GM18519 (cell line): Measurements from ENCODE around the gene SUMF1.

Experiments used
- ATAC-seq: cut with Tn5 transposase; IDR thresholded peaks from one replicate; pipeline ENCODE4 v1.9.1; 2021; ENCODE audit warnings: mild to moderate bottlenecking, moderate library complexity; ENCODE audit not compliant: unreplicated experiment, low FRiP score

The SUMF1 gene

DNA sequence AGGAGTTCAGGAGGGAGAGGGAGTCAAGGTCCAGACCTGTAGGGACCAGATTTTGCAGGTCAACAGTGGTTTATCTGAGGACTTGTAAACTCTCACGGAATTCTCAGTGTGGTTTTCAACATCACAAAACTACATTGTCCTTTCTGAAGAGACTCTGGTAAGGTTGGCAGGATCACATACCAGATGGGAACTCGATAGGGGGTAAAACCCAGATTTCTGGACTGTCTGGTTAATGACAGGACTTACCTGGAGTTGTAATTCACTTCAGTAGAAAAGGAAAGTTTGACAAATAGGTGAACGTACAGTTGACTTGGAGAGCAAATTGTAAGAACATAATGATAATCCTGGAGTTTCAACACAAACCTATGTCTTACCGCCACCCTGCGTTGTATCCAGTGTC lies 31.4 kb upstream of the SUMF1 start:
- ATAC-seq: no peak

DNA sequence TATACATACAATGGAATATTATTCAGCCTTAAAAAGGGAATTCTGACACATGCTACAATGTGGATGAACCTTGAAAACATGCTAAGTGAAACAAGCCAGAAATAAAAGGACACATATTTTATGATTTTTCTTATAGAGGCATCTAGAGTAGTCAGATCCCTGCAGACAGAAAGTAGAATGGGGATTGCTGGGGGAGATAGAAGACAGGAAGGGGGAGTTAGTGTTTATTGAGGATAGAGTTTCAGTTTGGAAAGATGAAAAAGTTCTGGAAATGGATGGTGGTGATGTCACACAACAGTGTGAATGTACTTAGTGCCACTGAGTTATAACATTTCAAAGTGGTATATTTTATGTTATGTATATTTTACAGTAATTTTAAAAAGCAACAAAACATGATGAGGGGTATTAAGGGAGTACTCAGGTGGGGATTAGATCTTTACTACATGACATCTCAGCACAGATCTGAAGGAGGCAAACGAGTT lies 30.8 kb upstream of the SUMF1 start:
- no peak for ATAC-seq

DNA sequence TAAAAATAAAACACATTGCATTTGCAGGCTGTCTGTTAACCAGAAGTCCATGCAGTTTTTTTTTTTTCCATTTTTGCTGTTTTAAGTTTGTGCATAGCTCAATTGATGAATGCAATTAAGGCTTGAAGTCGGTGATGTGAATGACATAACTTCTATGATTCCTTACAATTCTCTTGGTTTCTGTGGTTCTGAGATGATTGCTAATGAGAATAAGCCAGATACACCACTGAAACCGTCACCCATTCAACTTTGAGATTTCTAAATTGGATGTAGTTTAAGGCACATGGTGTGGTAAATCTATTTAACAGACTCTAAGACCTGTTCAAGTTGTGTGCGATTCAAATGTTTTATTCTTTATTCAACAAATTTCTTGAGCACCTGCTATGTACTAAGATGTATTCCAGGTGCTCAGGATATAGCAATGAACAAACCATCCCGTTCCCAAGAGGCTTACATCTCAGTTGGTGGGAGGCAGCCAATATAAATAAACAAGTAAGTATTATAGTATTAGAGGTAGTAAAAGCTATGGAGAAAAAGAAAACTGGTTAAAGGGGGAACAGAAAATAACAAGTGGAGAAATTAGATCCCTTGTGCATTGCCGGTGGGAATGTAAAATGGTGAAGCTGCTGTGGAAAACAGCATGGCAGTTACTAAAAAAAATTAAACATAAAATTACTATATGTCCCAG lies 30.1 kb upstream of the SUMF1 start:
- ATAC-seq: no peak

DNA sequence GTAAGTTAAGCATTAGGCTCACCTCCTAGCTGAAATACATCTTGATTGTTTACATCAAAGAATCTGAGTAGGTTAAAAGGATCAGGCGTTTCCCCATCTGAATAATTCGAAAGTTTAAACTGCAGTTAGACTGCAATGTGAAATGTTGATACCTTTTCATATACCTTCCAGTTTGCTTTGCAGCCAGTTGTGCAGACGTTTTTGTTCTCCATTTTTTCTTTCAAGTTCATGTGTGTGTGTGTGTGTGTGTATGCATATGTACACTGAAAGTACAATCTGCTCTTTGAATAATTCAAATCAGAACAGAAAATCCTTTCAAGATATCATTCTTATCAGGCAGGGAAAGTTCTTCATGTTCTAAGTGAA lies 29.0 kb upstream of the SUMF1 start:
- ATAC-seq: no peak

DNA sequence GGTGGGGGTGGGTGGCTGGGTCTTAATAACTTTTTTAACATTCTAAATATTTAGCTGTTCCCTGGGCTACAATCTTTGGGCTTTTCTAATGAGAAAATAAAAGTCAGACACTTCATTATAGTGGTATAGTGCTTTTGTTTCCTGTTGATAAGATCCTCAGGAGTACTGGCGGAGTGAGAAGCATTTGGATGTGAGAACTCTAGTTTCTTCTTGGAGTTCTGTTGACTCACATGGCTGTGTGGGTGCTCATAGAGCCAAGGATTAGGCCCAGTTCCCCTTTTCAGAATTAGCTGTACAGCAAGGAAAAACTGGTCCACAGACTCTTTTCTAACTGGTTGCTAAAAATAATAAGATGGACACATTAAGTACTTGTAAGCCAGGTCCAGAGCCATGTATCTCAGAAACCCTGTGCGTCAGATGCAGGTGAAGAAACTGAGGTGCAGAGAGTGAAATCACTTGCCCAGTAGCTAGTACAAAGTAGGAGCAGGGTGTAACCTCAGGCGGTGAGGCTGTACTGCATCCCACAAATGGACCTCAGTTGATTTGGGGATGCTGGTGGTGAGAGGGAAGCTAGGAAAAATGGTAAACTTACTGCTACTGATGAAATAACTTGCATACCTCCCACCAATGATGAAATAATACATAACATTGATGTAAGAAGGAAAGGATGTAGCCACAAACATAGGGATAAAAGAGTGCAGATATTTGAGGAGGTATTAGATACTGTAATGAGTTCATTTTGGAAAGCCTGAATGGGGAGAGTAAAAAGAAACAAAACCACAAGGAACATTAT lies 28.4 kb upstream of the SUMF1 start:
- ATAC-seq: no peak

DNA sequence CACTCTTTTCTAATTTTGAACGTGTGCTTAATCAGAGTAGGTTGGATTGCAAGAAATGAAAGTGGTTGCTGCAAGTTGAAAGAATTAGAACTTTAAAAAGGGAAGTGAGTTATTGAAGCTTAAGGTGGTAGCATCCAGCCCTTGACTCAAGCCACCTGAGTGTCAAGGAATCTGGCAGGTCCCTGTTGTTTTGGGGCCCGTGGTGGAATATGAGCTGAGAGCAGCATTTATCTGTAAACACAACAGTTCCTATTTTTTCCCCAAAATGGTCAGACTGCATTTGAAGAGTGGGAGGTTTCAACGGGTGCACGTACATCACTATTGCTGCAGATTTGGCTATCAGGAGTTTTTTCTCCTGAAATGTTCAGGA lies 27.8 kb upstream of the SUMF1 start:
- ATAC-seq: peak; percentile 29

DNA sequence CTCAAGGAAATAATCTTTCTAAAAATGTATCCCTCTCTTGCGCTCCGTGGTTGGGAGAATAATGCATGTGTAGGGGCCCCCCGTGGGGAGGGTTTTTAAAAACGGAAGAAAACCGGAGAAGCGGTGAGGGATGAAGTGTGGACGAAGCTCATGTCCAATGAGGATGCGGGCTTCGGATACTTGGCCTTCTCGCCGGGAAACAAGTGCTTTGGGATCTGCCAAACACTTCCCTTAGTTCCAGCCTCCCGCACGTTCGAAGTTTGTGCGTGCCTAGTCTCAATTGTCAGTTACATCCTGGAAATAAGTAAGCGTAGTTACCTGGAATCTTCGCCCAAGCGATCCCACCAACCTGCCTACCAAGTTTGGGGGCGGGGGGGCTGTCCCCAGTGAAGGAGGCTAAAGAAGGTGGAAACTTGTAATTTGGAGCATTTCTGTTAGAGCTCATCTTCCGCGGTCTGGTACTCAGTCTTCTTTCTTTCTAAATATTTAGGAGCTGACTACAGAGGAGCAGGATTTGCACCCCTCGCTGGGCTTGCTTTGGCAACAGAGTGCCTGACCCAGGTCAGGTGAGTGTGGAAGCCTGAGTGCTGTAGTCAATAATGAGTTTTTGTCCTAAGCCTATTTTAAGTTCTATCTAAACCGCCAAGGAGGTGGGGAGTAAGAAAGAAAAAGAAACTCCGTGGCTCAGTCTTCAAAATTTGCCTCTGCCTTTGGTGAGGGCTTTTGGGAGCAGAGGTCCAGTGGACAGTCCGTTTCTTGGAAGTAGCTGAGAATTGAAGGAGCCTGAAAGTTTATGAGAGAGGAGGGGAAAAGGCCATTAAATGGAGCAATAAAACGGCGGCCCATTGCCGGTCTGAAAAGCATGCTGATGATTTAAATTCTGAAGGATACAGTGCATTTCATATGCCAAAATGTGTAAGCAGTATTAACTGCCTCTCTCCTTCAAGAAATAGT lies 27.1 kb upstream of the SUMF1 start:
- ATAC-seq: no peak

DNA sequence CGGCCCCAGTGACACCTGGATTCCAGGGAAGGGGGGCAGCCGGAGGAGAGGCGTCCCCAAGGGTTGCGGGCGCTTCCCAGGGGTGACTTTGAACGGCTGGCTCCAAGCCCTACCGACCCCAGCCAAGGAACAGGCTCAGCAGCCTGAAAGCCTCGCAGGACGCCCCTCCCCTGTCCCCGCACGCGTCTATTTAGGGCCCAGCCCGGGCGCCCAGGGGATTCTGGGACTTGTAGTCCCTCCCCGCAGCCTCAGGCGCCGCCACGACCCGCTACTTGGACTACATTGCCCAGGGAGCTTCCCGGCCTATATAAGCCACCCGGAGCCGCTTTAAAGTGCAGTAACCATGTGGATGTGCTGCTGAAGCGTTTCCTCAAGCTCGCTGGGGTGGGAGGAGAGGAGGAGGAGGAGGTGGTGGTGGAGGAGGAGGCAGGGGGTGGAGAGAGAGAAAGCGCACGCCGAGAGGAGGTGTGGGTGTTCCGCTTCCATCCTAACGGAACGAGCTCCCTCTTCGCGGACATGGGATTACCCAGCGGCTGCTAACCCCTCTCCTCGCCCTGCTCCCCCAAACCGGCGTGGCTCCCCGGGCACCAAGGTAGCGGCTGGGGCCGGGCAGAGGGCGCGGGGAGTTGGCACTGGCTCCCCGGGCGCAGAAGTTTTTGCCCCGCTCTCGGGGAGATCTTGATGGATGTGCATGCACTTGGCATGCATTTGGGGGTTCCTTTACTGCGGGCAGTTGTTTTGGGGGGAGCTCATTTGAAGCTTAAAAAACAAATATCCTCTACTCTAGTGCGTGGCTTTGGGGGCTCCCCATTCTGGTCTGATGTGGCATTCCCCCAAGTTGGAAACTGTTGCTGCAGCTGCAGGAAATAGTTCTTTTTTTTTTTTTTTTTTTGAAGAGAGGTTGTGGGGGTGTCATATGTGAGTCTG lies 26.2 kb upstream of the SUMF1 start, which contains the start of gene ITPR1:
Gene ITPR1 (plus strand): TSS at position 335 of the 927 bp plus-strand sequence. CDS start 23,144 bp downstream, outside the sequence.
- ATAC-seq: peak; percentile 87

DNA sequence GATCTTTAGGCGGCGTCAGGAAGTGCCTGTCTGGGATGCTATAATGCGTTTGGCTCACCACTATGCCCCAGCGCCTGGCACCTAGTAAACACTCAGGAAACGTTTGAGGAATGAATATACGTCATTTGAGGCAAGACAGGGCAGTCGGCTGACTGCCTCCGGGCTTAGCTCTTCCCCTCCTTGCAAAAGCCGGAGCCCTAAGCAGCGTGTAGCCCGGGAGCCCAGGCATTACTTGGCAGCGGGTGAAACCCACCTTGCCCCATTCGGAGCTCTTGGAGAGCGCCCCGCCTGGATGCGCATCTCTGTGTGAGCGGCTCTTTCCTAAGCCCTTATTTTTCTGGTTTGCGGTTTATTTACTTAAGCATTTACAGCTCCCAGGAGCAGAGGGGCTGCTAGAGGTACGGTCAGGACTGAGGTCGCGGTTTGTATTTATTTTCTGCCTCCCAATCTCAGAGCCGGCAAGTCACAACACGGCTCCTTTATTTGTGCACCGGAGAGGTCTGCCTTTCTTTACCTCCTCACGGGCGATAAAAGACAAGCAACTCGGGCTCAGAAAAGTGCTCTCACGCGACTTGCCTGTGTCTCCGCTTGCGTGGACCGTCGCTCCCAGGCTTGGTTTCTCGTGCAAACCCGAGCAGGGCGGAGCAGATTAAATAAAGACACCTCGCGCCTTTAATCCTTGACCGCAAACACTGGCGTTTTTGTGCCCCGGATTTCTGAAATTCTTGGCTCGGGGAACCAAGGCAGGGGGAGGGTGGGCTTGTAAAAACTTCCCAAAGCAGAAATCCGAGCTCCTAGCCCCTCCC lies 25.3 kb upstream of the SUMF1 start:
- ATAC-seq: no peak

DNA sequence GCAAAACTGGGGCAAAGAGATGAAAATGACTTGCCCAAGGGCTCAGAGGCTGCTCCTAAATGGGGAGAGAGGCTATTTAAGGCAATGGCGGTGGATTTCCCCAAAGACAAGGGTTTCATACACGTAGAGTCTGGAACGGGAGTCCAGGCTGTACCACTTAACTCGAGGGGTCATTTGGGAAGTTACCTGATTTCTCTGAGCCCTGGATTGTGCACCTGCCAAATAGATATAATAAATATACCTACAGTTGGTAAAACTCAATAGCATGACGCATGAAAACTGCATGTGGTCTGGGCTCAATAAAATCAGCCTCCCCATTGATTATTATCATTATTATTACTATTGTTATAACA lies 24.8 kb upstream of the SUMF1 start:
- no peak for ATAC-seq

DNA sequence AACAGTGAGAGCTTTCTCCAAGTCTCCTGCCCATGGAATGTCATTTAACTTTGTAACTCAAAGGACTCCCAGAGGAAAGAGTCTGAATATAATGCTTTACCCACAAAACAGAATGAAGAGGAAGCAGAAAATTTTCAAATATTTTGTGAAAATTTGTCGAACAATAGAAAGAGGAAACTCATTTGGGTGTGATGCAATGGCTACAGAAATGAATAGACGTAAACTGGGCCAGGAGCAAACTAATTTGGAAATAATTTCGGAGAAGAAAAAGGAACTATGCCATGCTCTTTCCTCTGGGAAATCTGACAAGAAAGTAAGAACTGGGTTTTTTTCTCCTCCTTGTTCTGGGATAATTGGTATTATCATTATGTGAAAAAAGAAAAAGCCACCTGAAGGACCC lies 11.2 kb upstream of the SUMF1 start:
- ATAC-seq: no peak

DNA sequence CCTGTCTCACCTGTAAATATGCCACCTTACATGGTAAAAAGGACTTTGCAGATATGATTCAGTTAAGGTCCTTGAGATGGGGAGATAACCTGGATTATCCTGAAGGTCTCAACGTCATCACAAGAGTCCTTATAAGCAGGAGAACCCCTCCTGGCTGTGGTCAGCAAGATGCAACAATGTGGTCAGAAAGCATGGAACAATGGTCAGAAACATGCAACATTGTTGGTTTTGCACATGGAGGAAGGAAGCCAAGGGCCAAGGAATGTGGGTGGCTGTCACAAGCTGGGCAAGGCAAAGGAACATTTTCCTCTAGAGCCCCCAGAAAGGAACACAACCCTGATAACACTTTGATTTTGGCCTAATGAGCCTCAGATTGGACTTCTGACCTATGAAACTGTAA lies 9.4 kb upstream of the SUMF1 start:
- no peak for ATAC-seq

DNA sequence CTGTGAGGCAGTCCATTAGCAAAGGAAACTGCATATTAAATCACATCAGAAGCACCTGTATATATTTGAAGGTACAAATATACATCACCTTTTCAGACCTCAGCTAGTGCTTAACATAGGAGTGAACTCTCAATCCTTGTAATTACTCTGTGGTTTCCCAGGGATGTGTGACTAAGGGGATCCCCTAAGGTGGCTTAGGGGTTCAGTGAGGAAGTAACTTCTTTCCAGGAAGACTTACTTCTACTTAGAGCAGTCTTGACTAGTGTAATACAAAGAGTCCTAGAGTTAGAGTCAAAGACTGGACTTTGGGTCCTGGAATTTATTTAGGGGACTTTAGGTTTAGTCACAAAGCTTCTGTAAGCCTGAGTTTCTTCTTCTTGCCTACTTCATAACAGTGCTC lies 8.7 kb upstream of the SUMF1 start:
- no peak for ATAC-seq

DNA sequence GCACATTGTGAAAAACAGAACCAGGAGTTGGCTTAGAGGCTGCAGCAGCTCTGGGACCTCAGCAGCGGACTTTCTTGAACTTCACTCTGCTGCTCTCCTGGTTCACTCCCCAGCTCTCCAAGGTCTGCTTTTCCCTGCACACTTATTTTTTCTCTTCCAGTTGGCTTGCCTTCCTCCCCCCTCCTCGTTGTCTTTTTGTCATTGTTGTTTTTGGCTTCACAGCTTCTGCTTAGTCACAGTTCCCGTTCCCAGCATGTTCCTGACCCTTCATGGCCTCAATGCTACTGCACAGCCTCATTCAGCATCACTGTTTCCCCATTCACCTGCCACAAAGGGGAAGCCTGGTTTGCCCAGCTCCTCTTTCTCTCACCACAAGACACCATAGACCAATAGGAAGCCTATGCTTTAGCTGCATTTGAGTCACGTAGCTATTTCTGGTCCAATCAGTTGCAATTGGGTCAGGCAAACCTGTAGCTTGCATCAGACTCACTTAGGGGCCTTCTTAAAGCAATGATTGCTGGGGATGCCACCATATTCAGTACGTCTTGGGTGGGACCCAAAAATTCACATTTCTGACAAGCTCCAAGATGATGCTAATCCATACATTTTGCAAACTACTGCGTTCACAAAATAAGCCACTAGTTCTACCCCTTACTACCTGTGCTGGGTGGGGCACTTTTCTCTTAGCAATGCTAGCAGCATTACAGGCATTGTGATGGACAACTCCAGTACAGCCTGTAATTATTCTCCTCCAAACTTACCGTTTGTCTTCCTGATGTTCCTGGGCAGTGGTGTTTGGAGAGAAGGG lies 7.8 kb upstream of the SUMF1 start:
- ATAC-seq: peak; percentile 67

DNA sequence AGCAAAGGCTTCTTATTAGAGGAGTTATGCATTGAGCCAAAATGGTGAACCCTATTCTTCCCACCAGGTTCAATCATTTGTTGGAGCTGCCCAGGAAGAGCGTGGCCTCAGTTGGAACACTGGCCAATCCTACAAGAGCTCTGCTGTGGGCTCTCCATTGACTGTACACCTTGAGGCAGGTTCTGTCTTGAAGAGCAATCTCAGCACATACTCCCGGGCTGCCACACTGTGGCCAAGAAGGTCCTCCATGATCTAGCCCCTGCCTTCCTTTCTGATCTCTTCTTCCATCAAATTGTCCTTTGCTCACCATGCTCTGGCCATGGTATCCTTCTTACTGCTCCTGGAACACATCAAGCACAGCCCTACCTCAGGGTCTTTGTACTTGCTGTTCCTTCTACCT lies 5.7 kb upstream of the SUMF1 start:
- no peak for ATAC-seq

DNA sequence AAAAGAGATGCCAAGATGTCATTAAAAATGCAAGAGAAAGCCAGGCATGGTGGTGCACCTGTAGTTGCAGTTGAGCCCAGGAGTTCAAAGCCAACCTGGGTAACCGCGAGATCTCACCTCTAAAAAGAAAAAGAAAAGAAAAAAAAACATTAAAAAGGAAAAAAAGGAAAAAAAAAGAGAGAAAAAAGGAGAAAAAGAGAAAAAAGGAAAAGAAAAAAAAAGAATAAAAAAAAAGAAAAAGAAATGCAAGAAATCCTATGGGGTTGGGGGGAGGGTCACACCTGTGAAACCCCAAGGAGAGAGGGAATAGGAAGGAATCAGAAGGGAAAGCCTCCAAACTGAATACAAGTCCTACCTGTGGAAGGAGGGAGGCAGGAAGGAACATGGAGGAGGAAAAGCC lies 5.2 kb upstream of the SUMF1 start:
- no peak for ATAC-seq

DNA sequence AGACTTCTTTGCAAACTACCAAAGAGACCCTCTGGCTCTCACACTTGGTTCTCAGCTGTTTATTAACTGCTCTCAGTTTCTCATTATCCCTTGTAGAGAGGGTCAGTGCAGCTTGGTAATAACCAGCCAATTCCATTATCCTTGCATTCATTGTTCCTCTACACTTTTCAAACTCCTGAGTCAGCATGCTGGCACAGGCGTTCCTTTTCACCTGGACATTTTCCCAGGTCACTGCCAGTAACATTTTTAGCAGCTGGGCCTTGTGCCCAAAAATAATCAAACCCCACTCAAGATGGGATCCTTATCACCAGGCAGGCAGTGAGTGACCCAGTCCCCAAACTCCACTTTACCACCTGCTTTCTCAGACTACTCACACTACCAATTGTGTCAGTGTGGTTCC lies 4.8 kb upstream of the SUMF1 start:
- ATAC-seq: no peak

DNA sequence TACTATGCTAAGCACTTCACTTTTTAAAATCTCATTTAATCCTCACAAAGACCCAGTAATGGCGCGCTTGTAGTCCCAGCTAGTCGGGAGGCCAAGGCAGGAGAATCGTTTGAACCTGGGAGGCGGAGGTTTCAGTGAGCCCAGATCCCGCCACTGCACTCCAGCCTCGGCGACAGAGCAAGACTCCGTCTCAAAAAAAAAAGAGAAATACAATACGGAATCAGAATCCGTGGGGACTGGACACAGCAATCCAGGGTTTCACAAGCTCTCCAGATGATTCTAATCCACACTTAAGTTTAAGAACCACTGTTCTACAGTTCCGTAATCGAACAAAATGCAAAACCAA lies 426 bp upstream of the SUMF1 start:
- no peak for ATAC-seq

DNA sequence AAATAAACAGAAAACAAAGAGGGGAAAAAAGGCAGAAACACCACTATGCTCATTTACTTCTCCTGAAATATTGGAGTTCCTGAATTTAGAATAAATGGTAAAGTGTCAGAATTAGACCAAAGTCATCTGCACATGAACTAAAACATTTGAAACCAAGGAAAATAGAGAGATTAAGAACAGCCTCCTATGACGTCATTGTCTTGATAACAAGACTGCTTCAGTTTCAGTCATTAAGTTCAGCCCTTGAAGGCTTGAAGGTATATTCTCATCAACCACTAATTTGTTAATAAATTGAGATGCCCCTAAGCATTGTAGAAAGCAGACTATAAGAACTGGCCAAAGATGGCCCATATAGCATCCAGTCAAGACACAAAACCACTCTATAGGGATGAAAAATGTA lies 2.5 kb downstream of the SUMF1 start:
- ATAC-seq: no peak
